Small intestine (tissue), 7 donors: ENCODE data around the gene SNUPN. TPM values are rescaled to one million over a fixed set of nuclear protein-coding genes. Genes with fewer than 3 reads are reported as not detected.

Source experiments
- DNase-seq, 2 donors: peaks; one replicate each; pipeline versions ENCODE4 v3.0.0 to v3.0.0-alpha.2; 2013
- FAIRE-seq: peaks from 2 replicates; lab custom pipeline; 2012; peaks lifted over from hg19 to GRCh38; lab: Jason Lieb, UNC
- H3K27ac ChIP-seq, 3 donors: one replicate each; pipeline ENCODE4 v1.5.1; 2013; ENCODE audit warnings: low read length in 2 of 3, mild to moderate bottlenecking in 2 of 3, control low read depth in 1 of 3, inconsistent platforms in 1 of 3, low read depth in 1 of 3, moderate library complexity in 1 of 3
- H3K27me3 ChIP-seq, 3 donors: one replicate each; pipeline ENCODE4 v1.6.1; 2013; ENCODE audit warnings: low read length in 3 of 3, inconsistent platforms in 1 of 3; ENCODE audit not compliant: control insufficient read depth in 3 of 3, insufficient read depth in 3 of 3
- H3K36me3 ChIP-seq, 3 donors: one replicate each; pipeline ENCODE4 v1.6.1; 2013; ENCODE audit warnings: low read length in 3 of 3, inconsistent platforms in 1 of 3, low read depth in 1 of 3, mild to moderate bottlenecking in 1 of 3, moderate library complexity in 1 of 3; ENCODE audit not compliant: control insufficient read depth in 3 of 3, insufficient read depth in 2 of 3
- H3K4me1 ChIP-seq, 3 donors: one replicate each; pipeline ENCODE4 v1.6.1; 2013; ENCODE audit warnings: low read length in 2 of 3, inconsistent platforms in 1 of 3, low read depth in 1 of 3, mild to moderate bottlenecking in 1 of 3, moderate library complexity in 1 of 3; ENCODE audit not compliant: control insufficient read depth in 3 of 3, insufficient read depth in 2 of 3
- H3K4me3 ChIP-seq, 3 donors: one replicate each; pipeline ENCODE4 v1.5.1; 2013; ENCODE audit warnings: low read length in 3 of 3, control low read depth in 1 of 3, inconsistent platforms in 1 of 3, low read depth in 1 of 3, mild to moderate bottlenecking in 1 of 3, moderate library complexity in 1 of 3
- H3K9me3 ChIP-seq, 2 donors: one replicate each; pipeline ENCODE4 v1.6.1; 2013; ENCODE audit warnings: low read depth in 1 of 2, low read length in 1 of 2; ENCODE audit not compliant: control insufficient read depth in 2 of 2, insufficient read depth in 1 of 2
- WGBS, 3 donors: extraction: QIAGEN DNeasy Blood & Tissue Kit; methylation state at CpG; one replicate each; pipeline ENCODE4 v1.1.7; 2013; 5-methylcytosine and 5-hydroxymethylcytosine counted together
- polyA plus RNA-seq, 4 donors: library from polyadenylated mRNA; stranded (reverse) in 3 of 4; unstranded in 1 of 4; fragments of 200-250 nt in 3 of 4; fragments of 120-200 nt in 1 of 4; gene quantifications; one replicate each; pipeline versions ENCODE4 v1.2.1 to v1.2.3, GENCODE V29; 2013
- donor health status: healthy with polysubstance abuse.
- donor health status: control.
- donor health status: control.
- donor health status: Bipolar disorder and iron deficiency.
- donor health status: healthy.

SNUPN gene
- polyA plus RNA-seq, 4 donors, result 19.5 to 24.6 (median 21.2) TPM

DNA sequence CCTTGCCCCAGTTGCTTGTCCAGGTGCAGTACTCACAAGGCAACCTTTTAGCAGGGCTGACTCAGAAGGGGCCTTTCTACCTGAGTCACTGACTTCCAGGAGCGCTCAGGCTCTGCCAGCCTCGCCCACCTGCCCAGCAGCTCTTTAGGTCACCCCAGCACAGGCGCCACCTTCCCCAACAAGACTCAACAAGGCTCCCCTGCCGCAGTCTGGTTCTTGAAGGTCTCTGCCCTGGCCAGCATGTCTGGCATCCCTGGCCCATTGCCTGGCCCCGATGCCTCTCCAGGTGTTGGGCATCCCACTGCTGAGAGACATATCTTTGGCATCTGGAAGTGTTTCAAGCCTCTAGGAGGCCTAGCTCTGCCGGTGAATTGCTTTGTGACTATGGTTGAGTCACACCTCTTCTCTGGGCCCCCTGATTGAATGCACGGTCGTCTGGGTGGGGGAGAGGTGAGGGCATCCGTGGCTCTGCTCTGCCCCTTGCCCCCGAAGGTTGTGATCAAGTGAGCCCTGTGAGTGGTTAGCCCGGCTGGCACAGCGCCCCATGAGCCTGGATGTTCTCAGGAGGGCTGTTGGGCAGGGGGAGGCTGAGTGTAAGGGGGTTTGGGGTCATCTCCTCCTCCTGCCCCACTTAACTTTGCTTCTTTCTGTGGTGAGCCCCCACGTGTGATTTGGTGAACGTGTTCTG is 43.8 kb upstream of the SNUPN start:
- Histone ChIP-seq H3K27ac (no peak overlapping the region), H3K4me3 (no peak overlapping the region), H3K36me3 (no peaks in the 10 kb centered on the region), H3K27me3 (no peaks in the 10 kb centered on the region), H3K9me3 (no peaks in the 10 kb centered on the region), H3K4me1 (peaks cover 0 to 47% (median 8%) of the 10 kb centered on the region in 3 donors)
- DNase-seq, result no peak
- FAIRE-seq, result no peak
- 54 to 70% (median 54%) methylated on average over 14 of the region's 14 CpGs for WGBS, 3 donors

DNA sequence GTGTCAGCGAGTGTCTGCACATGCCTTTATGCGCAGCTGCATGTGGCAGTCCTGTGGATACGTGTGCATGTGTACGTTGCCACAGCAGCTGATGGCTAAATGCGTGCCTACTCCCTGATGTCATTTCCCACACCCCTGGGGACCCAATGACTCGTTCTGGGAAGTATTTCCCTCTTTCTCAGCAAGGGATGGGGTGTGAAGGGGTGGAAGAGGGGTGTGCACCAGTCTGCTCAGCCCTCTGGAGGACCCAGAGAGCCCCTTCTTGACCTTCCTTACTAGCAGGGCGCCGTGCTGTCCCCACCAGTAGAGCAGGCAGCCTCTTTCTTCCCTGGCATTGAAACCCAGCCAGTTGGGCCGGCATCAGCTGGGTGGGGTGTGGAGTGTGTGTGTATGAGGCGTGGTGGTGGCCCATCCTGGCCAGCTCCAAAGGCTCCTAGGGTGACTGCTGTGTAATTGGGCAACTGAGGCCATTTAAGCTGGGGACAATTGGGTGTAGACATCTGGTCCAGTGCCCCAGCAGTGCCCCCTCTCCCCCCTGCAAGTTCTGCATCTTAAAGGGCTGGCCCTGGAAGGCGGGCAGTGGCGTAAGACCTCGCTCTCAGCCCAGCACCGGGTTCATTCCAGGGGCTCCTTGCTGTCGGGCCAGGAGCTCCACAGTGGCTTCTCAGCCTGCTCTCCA is 41.4 kb upstream of the SNUPN start:
- H3K4me1 ChIP-seq, result peaks cover 0 to 38% (median 8%) of the 10 kb centered on the region in 3 donors
- no peak for FAIRE-seq

DNA sequence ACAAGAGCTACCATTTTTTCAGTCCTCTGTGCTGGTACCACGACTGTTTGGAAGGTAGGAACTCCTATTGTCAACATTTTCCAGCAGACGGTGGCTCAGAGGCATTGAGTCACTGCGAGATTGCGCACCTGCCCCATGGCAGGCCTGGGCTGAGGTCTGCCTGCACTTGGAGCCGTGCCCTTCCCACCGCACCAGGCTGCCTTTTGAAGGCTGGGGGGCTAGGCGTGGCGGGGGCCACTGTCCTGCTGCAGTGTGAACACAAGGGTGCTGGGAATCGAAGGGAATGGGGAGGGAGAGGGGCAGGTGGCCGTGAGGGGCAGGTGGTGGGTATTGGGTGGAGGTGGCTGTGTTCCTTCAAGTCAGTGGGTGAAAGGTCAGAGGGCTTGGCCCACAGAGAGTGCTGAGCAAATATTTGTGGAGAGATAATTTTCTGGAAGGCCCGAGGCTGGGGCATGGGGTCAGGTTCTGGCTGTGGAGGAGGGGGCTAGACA is 38.5 kb upstream of the SNUPN start:
- 15 to 53% (median 31%) methylated on average over 11 of the region's 11 CpGs for WGBS, 3 donors
- H3K27me3 ChIP-seq, result no peaks in the 10 kb centered on the region
- H3K36me3 ChIP-seq, result peaks cover 0 to 36% (median 0%) of the 10 kb centered on the region in 3 donors
- peak overlapping the region in 2 of 3 donors; percentile 9 to 46 for H3K27ac ChIP-seq
- H3K4me3 ChIP-seq, result no peak overlapping the region
- no peak for FAIRE-seq
- peak; percentile 56 to 66 for DNase-seq
- no peaks in the 10 kb centered on the region for H3K9me3 ChIP-seq
- H3K4me1 ChIP-seq, result peaks cover 0 to 48% (median 8%) of the 10 kb centered on the region in 3 donors

More for the DNA sequence above, 41.4 kb upstream of the SNUPN start:
- no peaks in the 10 kb centered on the region for H3K9me3 ChIP-seq
- H3K4me3 ChIP-seq, result no peak overlapping the region
- peak overlapping the region in 2 of 3 donors; percentile 44 to 73 for H3K27ac ChIP-seq
- 37 to 53% (median 43%) methylated on average over 14 to 15 of the region's 15 CpGs for WGBS, 3 donors
- no peaks in the 10 kb centered on the region for H3K27me3 ChIP-seq
- H3K36me3 ChIP-seq, result peaks cover 0 to 11% (median 0%) of the 10 kb centered on the region in 3 donors
- DNase-seq, result peak; percentile 74 to 81

DNA sequence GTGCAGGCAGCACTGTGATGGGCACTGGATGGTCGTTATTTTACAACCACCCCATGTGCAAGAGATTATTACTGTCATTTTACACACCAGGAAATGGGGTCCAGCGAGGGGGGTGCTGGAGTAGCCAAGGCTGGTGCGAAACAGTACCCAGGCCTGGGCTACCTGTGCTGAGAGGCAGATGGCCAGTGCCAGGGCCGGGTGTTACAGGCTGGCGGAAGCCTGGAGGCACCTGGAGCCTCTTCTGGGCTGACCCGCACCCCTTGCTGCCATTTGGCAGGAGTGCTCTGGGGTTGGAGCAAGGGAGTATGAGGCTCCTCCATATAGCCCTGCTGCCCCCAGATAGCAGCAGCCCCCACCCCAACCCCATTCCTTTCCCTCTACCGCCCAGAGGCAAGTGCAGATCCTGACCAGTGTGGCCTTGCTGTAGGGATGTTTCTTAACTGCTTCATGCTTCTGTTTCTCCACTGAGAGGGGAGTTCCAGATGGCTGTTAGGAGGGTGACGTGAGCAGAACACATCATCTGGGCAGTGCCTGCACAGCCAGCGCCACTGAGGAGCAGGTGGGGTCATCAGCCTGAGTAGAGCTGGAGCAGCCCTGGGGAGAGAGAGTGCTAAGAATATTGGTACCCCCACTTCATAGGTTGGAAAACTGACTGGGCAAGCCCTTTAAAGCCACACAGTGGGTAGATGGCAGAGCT is 37.4 kb upstream of the SNUPN start:
- H3K27ac ChIP-seq, result peak overlapping the region in 2 of 3 donors; percentile 14 to 46

DNA sequence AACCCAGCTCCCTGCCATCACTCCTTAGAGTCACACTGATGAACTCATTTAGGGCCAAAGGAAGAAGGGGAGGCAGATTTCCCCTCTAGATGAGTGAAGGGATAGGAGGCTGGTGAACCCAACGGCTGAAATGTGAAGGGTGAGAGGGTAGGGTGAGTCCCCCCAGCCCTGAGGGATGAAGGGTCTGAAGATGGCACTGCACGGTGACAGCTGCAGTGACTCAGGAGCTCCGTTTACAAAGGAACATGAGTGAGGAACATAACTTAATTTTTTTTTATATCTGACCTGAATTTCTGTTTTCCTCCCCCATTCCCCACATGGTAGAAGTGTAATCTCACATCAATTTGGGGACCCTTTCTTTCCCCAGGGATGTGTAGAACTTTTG is 36.2 kb upstream of the SNUPN start:
- no peak for DNase-seq
- Histone ChIP-seq H3K4me1 (peaks cover 0 to 37% (median 5%) of the 10 kb centered on the region in 3 donors), H3K27me3 (no peaks in the 10 kb centered on the region), H3K9me3 (no peaks in the 10 kb centered on the region), H3K4me3 (no peak overlapping the region), H3K36me3 (peaks cover 0 to 58% (median 8%) of the 10 kb centered on the region in 3 donors), H3K27ac (peak overlapping the region in 2 of 3 donors; percentile 39 to 47)
- WGBS, 3 donors, result 64 to 85% (median 67%) methylated on average over 3 of the region's 3 CpGs
- FAIRE-seq, result no peak

More for the DNA sequence above, 37.4 kb upstream of the SNUPN start:
- WGBS, 3 donors, result 76 to 86% (median 83%) methylated on average over 9 of the region's 9 CpGs
- no peaks in the 10 kb centered on the region for H3K9me3 ChIP-seq
- no peak for DNase-seq
- H3K27me3 ChIP-seq, result no peaks in the 10 kb centered on the region
- H3K4me3 ChIP-seq, result no peak overlapping the region
- no peak for FAIRE-seq
- peaks cover 0 to 46% (median 8%) of the 10 kb centered on the region in 3 donors for H3K4me1 ChIP-seq
- peaks cover 0 to 46% (median 6%) of the 10 kb centered on the region in 3 donors for H3K36me3 ChIP-seq

- no peak for FAIRE-seq
These were observed 35.7 kb upstream of the SNUPN start for GRCh38 chr15:75661100-75661755.

DNA sequence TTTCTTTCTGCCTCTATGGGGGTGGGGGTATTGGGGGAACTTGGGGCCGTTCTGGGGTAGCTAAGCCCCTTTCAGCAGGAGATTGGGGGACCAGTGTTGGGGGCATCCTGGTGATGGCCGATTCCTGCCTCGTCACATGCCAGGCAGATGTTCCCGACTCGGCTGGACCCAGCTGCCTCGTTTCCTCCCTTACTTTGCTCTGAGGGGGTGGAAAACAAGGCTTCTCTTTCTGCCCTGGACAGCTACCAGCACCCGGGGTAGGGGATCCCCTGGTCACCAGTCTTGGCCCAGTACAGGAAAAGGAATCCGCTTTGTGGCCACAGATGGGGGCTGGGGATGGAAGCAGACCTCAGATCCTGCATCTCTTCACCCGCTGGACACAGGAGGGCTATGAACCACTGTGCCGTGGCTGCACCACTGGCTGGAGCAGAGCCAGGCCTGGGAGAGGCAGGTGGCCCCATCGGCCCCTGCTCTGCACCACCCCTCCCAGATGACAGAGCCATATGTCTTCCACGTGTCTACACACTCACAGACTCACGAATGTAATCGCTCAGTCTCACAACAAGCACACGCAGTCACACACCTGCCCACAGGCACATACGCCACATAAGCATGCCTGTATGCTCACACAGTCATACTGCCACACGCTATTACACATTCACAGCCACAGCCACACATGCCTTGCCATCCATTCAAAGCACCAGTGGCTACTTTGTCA is 34.6 kb upstream of the SNUPN start:
- DNase-seq, result no peak
- no peak for FAIRE-seq
- Histone ChIP-seq H3K4me3 (no peak overlapping the region), H3K9me3 (no peaks in the 10 kb centered on the region), H3K27me3 (no peaks in the 10 kb centered on the region), H3K4me1 (peaks cover 0 to 45% (median 0%) of the 10 kb centered on the region in 3 donors), H3K36me3 (peaks cover 0 to 69% (median 8%) of the 10 kb centered on the region in 3 donors), H3K27ac (peak overlapping the region in 1 of 3 donors; percentile 0)
- WGBS, 3 donors, result 50 to 68% (median 58%) methylated on average over 14 to 17 of the region's 17 CpGs

More at GRCh38 chr15:75661100-75661755, 35.7 kb upstream of the SNUPN start:
- WGBS, 3 donors, result 62 to 77% (median 74%) methylated on average over 11 to 14 of the region's 14 CpGs
- peak overlapping the region in 2 of 3 donors; percentile 39 to 56 for H3K27ac ChIP-seq
- no peaks in the 10 kb centered on the region for H3K9me3 ChIP-seq
- peaks cover 0 to 34% (median under 1%) of the 10 kb centered on the region in 3 donors for H3K4me1 ChIP-seq
- no peaks in the 10 kb centered on the region for H3K27me3 ChIP-seq
- H3K4me3 ChIP-seq, result no peak overlapping the region
- peaks cover 0 to 64% (median 8%) of the 10 kb centered on the region in 3 donors for H3K36me3 ChIP-seq
- peak; percentile 46 to 73 for DNase-seq
